Loucy (cell line): Measurements from ENCODE around the gene IGFBP3.

Source experiments
- EZH2phosphoT487 ChIP-seq: fragments of 200-600 bp; IDR thresholded peaks from 2 replicates; pipeline ENCODE4 v1.6.1; 2018; ENCODE audit warnings: antibody characterized with exemption, mild to moderate bottlenecking, moderate library complexity, borderline replicate concordance
- TF ChIP-seq, protein P1 (sequence below): fragments of 200-600 bp; sonication (generic); conservative IDR thresholded peaks from 2 replicates; pipeline ENCODE4 v1.5.1; 2014; ENCODE audit warnings: mild to moderate bottlenecking, antibody characterized with exemption, low read length

DNA sequence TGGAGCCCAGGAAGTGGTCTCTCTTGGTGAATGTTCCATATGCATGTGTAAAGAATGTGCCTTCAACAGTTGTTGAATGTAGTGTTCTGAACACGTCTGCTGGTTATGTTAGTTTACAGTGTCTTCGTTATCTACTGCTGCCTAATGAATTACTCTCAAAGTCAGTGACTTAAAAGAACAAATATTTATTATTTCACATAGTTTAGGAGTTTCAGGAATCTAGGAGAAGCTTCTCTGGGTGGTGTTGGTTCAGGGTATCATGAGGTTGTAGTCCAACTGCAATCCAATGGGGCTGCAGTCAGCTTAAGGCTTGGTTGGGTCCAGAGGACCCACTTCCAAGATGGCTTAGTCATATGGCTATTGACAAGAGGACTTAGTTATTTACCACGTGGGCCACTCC, 36.6 kb upstream of the IGFBP3 start:
- TF ChIP-seq, protein P1, sequence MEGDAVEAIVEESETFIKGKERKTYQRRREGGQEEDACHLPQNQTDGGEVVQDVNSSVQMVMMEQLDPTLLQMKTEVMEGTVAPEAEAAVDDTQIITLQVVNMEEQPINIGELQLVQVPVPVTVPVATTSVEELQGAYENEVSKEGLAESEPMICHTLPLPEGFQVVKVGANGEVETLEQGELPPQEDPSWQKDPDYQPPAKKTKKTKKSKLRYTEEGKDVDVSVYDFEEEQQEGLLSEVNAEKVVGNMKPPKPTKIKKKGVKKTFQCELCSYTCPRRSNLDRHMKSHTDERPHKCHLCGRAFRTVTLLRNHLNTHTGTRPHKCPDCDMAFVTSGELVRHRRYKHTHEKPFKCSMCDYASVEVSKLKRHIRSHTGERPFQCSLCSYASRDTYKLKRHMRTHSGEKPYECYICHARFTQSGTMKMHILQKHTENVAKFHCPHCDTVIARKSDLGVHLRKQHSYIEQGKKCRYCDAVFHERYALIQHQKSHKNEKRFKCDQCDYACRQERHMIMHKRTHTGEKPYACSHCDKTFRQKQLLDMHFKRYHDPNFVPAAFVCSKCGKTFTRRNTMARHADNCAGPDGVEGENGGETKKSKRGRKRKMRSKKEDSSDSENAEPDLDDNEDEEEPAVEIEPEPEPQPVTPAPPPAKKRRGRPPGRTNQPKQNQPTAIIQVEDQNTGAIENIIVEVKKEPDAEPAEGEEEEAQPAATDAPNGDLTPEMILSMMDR = no peak
- TF ChIP-seq EZH2phosphoT487 = no peak
